Endothelial cell of umbilical vein (primary cell): ENCODE measurements around the gene SSH2. TPM values are rescaled to one million over a fixed set of nuclear protein-coding genes. Genes with fewer than 3 reads are reported as not detected.
A peak's percentile ranks its signal among the peaks of the same experiment; 100 is the strongest.

Experiments used
- BruUV-seq: library from RNA; stranded (reverse); fragments of 400-500 nt; replicated peaks from 2 replicates; lab custom pipeline; 2021; lab: Mats Ljungman, UMichigan
- CTCF ChIA-PET: fragments of 300-600, 350-600 bp; sonication (Branson Sonifier 250); formaldehyde crosslinking; loops from one replicate; lab custom pipeline; 2021; ENCODE audit warnings: antibody characterized with exemption, inconsistent platforms; lab: Charles Lee
- POLR2A ChIA-PET: fragments of 300-600, 350-600 bp; sonication (Branson Sonifier 250); formaldehyde crosslinking; loops from one replicate; lab custom pipeline; 2021; ENCODE audit warnings: antibody characterized with exemption, inconsistent platforms; lab: Charles Lee
- DNase-seq: peaks from one replicate; pipeline ENCODE4 v3.0.0-alpha.2; 2011; ENCODE audit warnings: low read depth, low spot score
- FAIRE-seq: peaks from 2 replicates; lab custom pipeline; 2011; peaks lifted over from hg19 to GRCh38; lab: Jason Lieb, UNC
- H2AFZ ChIP-seq: 2 replicates; pipeline ENCODE4 v1.6.0; 2012; ENCODE audit warnings: low read depth, low read length, control low read depth, inconsistent platforms
- H3K27ac ChIP-seq: 2 replicates; pipeline ENCODE4 v1.5.1; 2011; ENCODE audit warnings: low read depth, mild to moderate bottlenecking, control low read depth, low read length, moderate library complexity; ENCODE audit not compliant: insufficient read depth
- H3K27me3 ChIP-seq, 2 experiments: 2 replicates each; pipeline versions ENCODE4 v1.6.0 to v1.6.1; 2011; ENCODE audit warnings: low read length in 2 of 2, mixed read lengths in 1 of 2; ENCODE audit not compliant: control insufficient read depth in 2 of 2, insufficient read depth in 2 of 2
- H3K36me3 ChIP-seq, 2 experiments: 2 replicates in 1 of 2; 3 replicates in 1 of 2; pipeline ENCODE4 v1.5.1; 2011; ENCODE audit warnings: low read length in 2 of 2, mild to moderate bottlenecking in 1 of 2, moderate library complexity in 1 of 2; ENCODE audit not compliant: control insufficient read depth in 2 of 2, insufficient read depth in 2 of 2; ENCODE audit errors: extremely low read depth in 1 of 2
- H3K4me1 ChIP-seq: 3 replicates; pipeline ENCODE4 v1.5.1; 2011; ENCODE audit warnings: mild to moderate bottlenecking, low read length; ENCODE audit not compliant: control insufficient read depth, insufficient read depth; ENCODE audit errors: extremely low read depth
- H3K4me2 ChIP-seq: 2 replicates; pipeline ENCODE4 v1.6.1; 2011; ENCODE audit warnings: low read length, control low read depth, mixed read lengths; ENCODE audit not compliant: insufficient read depth
- H3K4me3 ChIP-seq, 3 experiments: fragments of 200-600 bp in 1 of 3; sonication (generic), shearing (Covaris generic) in 1 of 3; replicated peaks in 1 of 3; 2 replicates each; pipeline ENCODE4 v1.5.1; 2011 to 2016; ENCODE audit warnings: control low read depth in 3 of 3, low read length in 3 of 3, mild to moderate bottlenecking in 2 of 3, inconsistent platforms in 1 of 3, low read depth in 1 of 3, moderate library complexity in 1 of 3; ENCODE audit not compliant: insufficient read depth in 1 of 3
- H3K79me2 ChIP-seq: 2 replicates; pipeline ENCODE4 v1.6.0; 2012; ENCODE audit warnings: low read length, inconsistent platforms; ENCODE audit not compliant: control insufficient read depth, insufficient read depth
- H3K9ac ChIP-seq: replicated peaks from 2 replicates; pipeline ENCODE3; 2011; ENCODE audit warnings: low read length, control low read depth; ENCODE audit not compliant: insufficient read depth; ENCODE audit errors: extremely low read depth
- H3K9me1 ChIP-seq: replicated peaks from 3 replicates; pipeline ENCODE4 v1.6.0; 2011; ENCODE audit warnings: mild to moderate bottlenecking, low read length; ENCODE audit not compliant: control insufficient read depth, insufficient read depth; ENCODE audit errors: extremely low read depth
- H3K9me3 ChIP-seq: replicated peaks from 2 replicates; pipeline ENCODE4 v1.5.1; 2012; ENCODE audit warnings: low read length, inconsistent platforms; ENCODE audit not compliant: control insufficient read depth, insufficient read depth
- H4K20me1 ChIP-seq: replicated peaks from 2 replicates; pipeline ENCODE3; 2011; ENCODE audit warnings: mild to moderate bottlenecking, low read length; ENCODE audit not compliant: control insufficient read depth, insufficient read depth; ENCODE audit errors: extremely low read depth
- EZH2 ChIP-seq: IDR thresholded peaks from 2 replicates; pipeline ENCODE4 v1.6.1; 2012; ENCODE audit warnings: borderline replicate concordance, low read depth, mild to moderate bottlenecking, moderate library complexity, low read length, inconsistent platforms; ENCODE audit not compliant: severe bottlenecking
- GATA2 ChIP-seq: IDR thresholded peaks from 2 replicates; pipeline ENCODE4 v1.7.0; 2011; ENCODE audit warnings: low read depth, mild to moderate bottlenecking, moderate library complexity, mixed read lengths, low read length; ENCODE audit not compliant: insufficient read length, insufficient read depth
- MYC ChIP-seq: IDR thresholded peaks from one replicate; pipeline ENCODE4 v1.6.1; 2011; ENCODE audit warnings: mild to moderate bottlenecking, low read depth, low read length
- POLR2AphosphoS5 ChIP-seq: IDR thresholded peaks from 2 replicates; pipeline ENCODE4 v1.6.1; 2012; ENCODE audit warnings: low read depth, mild to moderate bottlenecking, control low read depth, low read length, moderate library complexity; ENCODE audit not compliant: insufficient read depth
- dilution Hi-C: fragments of 300-500 bp; cut with MboI; formaldehyde crosslinking; loops from one replicate; pipeline ENCODE4 v1.15.0; 2019; ENCODE audit warnings: low sequenced_read_pairs; ENCODE audit not compliant: extremely low pct_ligation_motif_present
- intact Hi-C: fragments of 100-400 bp; cut with micrococcal nuclease; formaldehyde crosslinking; loops from one replicate; pipeline ENCODE4 v1.10.0; 2022
- polyA plus RNA-seq, 4 experiments: library from polyadenylated mRNA; depleted of rRNA in 3 of 4; stranded (reverse) in 3 of 4; unstranded in 1 of 4; fragments of >200 nt; gene quantifications; 2 replicates each; pipeline versions ENCODE4 v1.2.1 to v1.2.3, GENCODE V29; 2011 to 2012; ENCODE audit warnings: missing spikeins in 1 of 4
- total RNA-seq: library from RNA; stranded (reverse); gene quantifications from 2 replicates; pipeline ENCODE4 v1.2.3, GENCODE V29; 2021
- TF ChIP-seq, protein P1 (sequence below), 2 donors: IDR thresholded peaks; 1 replicate in 1 of 2; 2 replicates in 1 of 2; pipeline ENCODE4 v1.5.1; 2011; ENCODE audit warnings: low read length in 2 of 2, mild to moderate bottlenecking in 2 of 2, moderate library complexity in 2 of 2, control low read depth in 1 of 2, inconsistent platforms in 1 of 2, low read depth in 1 of 2; ENCODE audit not compliant: insufficient read depth in 1 of 2; ENCODE audit errors: extremely low read depth in 1 of 2

Gene SSH2
- total and polyA plus RNA-seq, 2 donors (not counting 3 experiments of a cell fraction or from before 2014, with no cell fraction given) = 24.6 to 60.9 TPM

DNA sequence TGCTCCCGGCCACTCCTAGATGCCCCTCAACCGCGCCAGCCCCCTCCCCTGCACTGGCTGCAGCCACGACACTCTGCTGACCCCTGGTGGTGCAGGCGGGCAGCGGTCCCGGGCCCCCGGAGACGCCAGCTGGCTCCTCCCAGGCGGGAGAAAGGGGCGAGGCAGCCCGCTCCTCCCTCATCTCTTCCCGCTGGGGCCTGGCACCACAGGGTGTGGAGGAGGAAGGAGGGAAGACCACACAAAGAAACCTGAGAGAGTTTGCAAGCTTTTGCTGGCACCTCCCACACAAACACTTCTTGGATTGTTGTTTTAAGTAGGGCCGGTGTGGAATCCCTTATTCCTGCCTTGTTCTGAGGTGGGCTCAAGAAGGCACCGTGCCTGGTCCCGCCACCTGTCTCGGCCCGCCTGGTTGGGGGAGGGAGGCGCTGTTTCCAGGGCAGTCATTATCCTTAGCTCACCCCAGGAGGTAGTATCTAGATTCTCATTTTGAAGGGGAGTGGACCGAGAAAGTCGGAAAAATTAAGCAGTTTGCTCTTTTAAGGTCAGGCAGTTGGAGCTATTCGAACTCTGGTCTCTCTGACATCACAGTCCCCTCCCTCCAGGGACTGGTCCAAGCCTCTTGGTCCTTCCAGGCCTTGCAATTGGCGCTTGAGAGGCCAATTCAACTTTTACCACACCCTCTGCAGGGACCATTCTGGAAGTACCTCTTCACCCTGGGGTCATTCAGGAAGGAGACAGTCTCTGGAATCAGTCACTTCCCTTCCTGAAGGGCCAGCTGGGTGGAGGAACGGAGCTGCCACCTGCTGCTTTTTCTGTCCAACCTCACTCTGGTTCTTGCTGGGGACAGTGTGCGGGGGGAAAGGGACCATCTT is 338.1 kb downstream of the SSH2 start:
- Histone ChIP-seq H3K4me2 (peak overlapping the region; percentile 53), H3K27ac (peak overlapping the region; percentile 37), H3K27me3 (no peaks in the 10 kb centered on the region), H2AFZ (peak overlapping the region; percentile 76), H3K79me2 (peaks cover 31% of the 10 kb centered on the region), H4K20me1 (no peaks in the 10 kb centered on the region), H3K4me3 (peak overlapping the region in 2 of 3 experiments; percentile 21 to 28), H3K4me1 (peaks cover 54% of the 10 kb centered on the region), H3K9me3 (no peaks in the 10 kb centered on the region), H3K36me3 (no peaks in the 10 kb centered on the region), H3K9ac (peak overlapping the region; percentile 50), H3K9me1 (no peaks in the 10 kb centered on the region)
- ChIA-PET CTCF (interaction anchor here (0.6 to 9.2 kb wide), 19 partner anchors 13 to 501 kb away, joined by 3 to 152 read pairs (median 5); partner anchors contain the start of genes ABHD15, SSH2 and TP53I13), POLR2A (interaction anchor here (0.6 kb wide), 1 partner anchor 749 kb away, joined by 3 read pairs; the partner anchor contains the start of gene FAM222B)
- intact Hi-C loops = loop anchor here (1.0 to 5.0 kb wide), 6 partner anchors 12 to 443 kb away; partner anchors contain the start of genes ABHD15 and NUFIP2
- DNase-seq (peak; percentile 91), FAIRE-seq (peak; percentile 95)
- TF ChIP-seq EZH2 (no peak), GATA2 (no peak), MYC (peak; percentile 12), POLR2AphosphoS5 (peak; percentile 36)
- TF ChIP-seq, protein P1, sequence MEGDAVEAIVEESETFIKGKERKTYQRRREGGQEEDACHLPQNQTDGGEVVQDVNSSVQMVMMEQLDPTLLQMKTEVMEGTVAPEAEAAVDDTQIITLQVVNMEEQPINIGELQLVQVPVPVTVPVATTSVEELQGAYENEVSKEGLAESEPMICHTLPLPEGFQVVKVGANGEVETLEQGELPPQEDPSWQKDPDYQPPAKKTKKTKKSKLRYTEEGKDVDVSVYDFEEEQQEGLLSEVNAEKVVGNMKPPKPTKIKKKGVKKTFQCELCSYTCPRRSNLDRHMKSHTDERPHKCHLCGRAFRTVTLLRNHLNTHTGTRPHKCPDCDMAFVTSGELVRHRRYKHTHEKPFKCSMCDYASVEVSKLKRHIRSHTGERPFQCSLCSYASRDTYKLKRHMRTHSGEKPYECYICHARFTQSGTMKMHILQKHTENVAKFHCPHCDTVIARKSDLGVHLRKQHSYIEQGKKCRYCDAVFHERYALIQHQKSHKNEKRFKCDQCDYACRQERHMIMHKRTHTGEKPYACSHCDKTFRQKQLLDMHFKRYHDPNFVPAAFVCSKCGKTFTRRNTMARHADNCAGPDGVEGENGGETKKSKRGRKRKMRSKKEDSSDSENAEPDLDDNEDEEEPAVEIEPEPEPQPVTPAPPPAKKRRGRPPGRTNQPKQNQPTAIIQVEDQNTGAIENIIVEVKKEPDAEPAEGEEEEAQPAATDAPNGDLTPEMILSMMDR (IDR thresholded peaks at IDR 0.05; ENCODE audit: extremely low read depth in 1 of 2, insufficient read depth in 1 of 2, low read depth in 1 of 2, low read length in 2 of 2) = peak; percentile 99 to 100
- dilution Hi-C loops = no loop called here
- no TSS peak for BruUV-seq
